ENCODE data around the gene SLC24A4.

DNA sequence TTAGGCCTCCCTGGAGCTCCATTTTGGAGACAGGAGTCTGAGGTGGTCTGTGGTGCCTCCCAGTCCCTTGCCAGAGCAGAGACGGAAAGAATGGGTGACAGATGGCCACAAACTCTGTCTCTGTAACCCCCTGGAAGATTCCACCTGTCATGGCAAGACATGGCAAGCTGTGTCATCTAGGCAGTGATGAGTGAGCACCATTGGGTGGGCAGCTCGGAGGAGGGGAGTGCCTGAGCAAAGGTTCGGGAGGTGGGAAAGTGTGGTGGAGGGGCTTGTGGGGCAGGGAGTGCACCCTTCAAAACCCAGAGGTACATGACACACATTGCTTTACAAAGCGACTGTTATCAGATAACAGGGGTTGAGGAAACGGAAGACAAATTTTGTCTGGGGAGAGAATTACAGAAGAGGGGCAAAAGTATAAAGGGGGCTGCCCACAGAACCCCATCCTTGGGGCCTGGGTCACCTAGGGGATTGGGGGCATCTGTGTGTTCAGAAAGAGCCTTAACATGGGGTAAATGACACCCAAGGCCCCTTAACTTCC, 194.1 kb downstream of the SLC24A4 start:
- no peak for TF ChIP-seq POLR2AphosphoS5 (IDR thresholded peaks at IDR 0.05)
- TF ChIP-seq EP300 (IDR thresholded peaks at IDR 0.05), result no peak
- no peak for TF ChIP-seq CTCF (IDR thresholded peaks at IDR 0.05)
